ENCODE results near the gene LRRC1. TPM values are rescaled to one million over a fixed set of nuclear protein-coding genes. Genes with fewer than 3 reads are reported as not detected.

Gene LRRC1
- total and polyA plus RNA-seq, 2 donors (not counting 3 experiments of a cell fraction or from before 2014, with no cell fraction given): 5.6 to 11.7 TPM

DNA sequence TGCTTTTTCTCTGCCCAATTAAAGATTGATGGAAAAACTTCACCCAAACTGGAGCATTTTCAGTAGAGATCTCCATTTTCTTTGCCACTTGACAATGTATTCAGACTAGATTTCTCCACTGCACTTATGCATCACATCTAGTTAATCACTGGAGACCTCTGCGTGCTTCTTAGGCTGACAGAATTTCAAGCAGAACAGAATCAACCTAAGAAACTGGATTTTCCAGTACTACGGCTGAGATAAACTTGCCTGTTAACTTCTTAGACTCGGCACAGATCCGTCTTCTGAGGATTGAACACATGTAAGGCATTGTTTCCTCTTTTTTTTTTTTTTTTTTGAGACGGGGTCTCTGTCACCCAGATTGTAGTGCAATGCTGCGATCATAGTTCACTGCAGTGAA lies 139.2 kb downstream of the LRRC1 start:
- no peak overlapping the region for H3K9ac ChIP-seq (replicated peaks; ENCODE audit: extremely low read depth, insufficient read depth, low read length)
- no peaks in the 10 kb centered on the region for H3K9me1 ChIP-seq (replicated peaks; ENCODE audit: control insufficient read depth, extremely low read depth, insufficient read depth, low read length)
- FAIRE-seq (no peak), DNase-seq (ENCODE audit: low read depth, low spot score) (no peak)
- no peaks in the 10 kb centered on the region for H3K27me3 ChIP-seq (ENCODE audit: control insufficient read depth in 2 of 2, insufficient read depth in 2 of 2, low read length in 2 of 2)
- H4K20me1 ChIP-seq (replicated peaks; ENCODE audit: control insufficient read depth, extremely low read depth, insufficient read depth, low read length): no peaks in the 10 kb centered on the region
- H3K36me3 ChIP-seq (ENCODE audit: control insufficient read depth in 2 of 2, extremely low read depth in 1 of 2, insufficient read depth in 2 of 2, low read length in 2 of 2): no peaks in the 10 kb centered on the region
- intact Hi-C loops (cut with micrococcal nuclease): no loop called here
- peaks cover 17% of the 10 kb centered on the region for H3K4me1 ChIP-seq (ENCODE audit: control insufficient read depth, extremely low read depth, insufficient read depth, low read length)
- H3K4me3 ChIP-seq (replicated peaks in 1 of 3; ENCODE audit: insufficient read depth in 1 of 3, low read depth in 1 of 3, low read length in 3 of 3): no peak overlapping the region
- ChIA-PET CTCF (no interaction called here), POLR2A (no interaction called here)
- no peak overlapping the region for H3K4me2 ChIP-seq (ENCODE audit: insufficient read depth, low read length)
- H2AFZ ChIP-seq (ENCODE audit: low read depth, low read length): no peak overlapping the region
- H3K79me2 ChIP-seq (ENCODE audit: control insufficient read depth, insufficient read depth, low read length): no peaks in the 10 kb centered on the region
- TF ChIP-seq JUN (IDR thresholded peaks at IDR 0.05; ENCODE audit: borderline replicate concordance, insufficient read depth, insufficient read length, low read depth) (no peak), MYC (IDR thresholded peaks at IDR 0.05; ENCODE audit: low read depth, low read length) (no peak), POLR2AphosphoS5 (IDR thresholded peaks at IDR 0.05; ENCODE audit: insufficient read depth, low read depth, low read length) (no peak), MAX (IDR thresholded peaks at IDR 0.05; ENCODE audit: insufficient read depth, insufficient read length) (no peak), GATA2 (IDR thresholded peaks at IDR 0.05; ENCODE audit: insufficient read depth, insufficient read length, low read depth, low read length) (no peak), EZH2 (IDR thresholded peaks at IDR 0.05; ENCODE audit: borderline replicate concordance, low read depth, low read length, severe bottlenecking) (no peak), FOS (IDR thresholded peaks at IDR 0.05; ENCODE audit: borderline replicate concordance, insufficient read depth, low read length) (no peak), CTCF (IDR thresholded peaks at IDR 0.05; ENCODE audit: extremely low read depth in 1 of 2, insufficient read depth in 1 of 2, low read depth in 1 of 2, low read length in 2 of 2) (no peak), POLR2A (IDR thresholded peaks at IDR 0.05; ENCODE audit: low read depth, low read length) (no peak)
- no peaks in the 10 kb centered on the region for H3K9me3 ChIP-seq (replicated peaks; ENCODE audit: control insufficient read depth, insufficient read depth, low read length)
- no peak overlapping the region for H3K27ac ChIP-seq (ENCODE audit: insufficient read depth, low read depth, low read length)
- dilution Hi-C loops (cut with MboI; ENCODE audit: extremely low pct_ligation_motif_present, low sequenced_read_pairs): no loop called here
- BruUV-seq (replicated peaks): no TSS peak
